Measurements from ENCODE around the gene PRKAG2. TPM values are rescaled to one million over a fixed set of nuclear protein-coding genes. Genes with fewer than 3 reads are reported as not detected.

PRKAG2 gene
- total and polyA plus RNA-seq, 2 of the 13 experiments (the other 11 are each of a cell fraction or from before 2014, with no cell fraction given), result 0.90 to 1.3 TPM

- H3K9me3 ChIP-seq (ENCODE audit: low read length), result no peaks in the 10 kb centered on the region
- H3K79me2 ChIP-seq (ENCODE audit: insufficient read depth, low read length), result no peaks in the 10 kb centered on the region
- WGBS (ENCODE audit: low lambda C conversion rate), result 87% methylated on average over 11 of the region's 19 CpGs
- in situ Hi-C loops (cut with HindIII; ENCODE audit: extremely low pct_ligation_motif_present, low pct_unique_long_range_greater_than_20kb), result no loop called here
- no peak overlapping the region for H2AFZ ChIP-seq (ENCODE audit: low read length)
- no peak for DNase-seq (ENCODE audit: low spot score)
- no peak for ATAC-seq
- CTCF ChIA-PET (ENCODE audit: low intra/inter-chr PET ratio, low total read pairs), result no interaction called here
- TF ChIP-seq ZBTB3 (CRISPR knock-in tag; IDR thresholded peaks at IDR 0.05; ENCODE audit: borderline replicate concordance, low read depth) (no peak), HNRNPH1 (optimal IDR thresholded peaks at IDR 0.05; ENCODE audit: low read depth, low read length) (no peak), ZNF121 (CRISPR knock-in tag; IDR thresholded peaks at IDR 0.05) (no peak), KLF12 (CRISPR knock-in tag; IDR thresholded peaks at IDR 0.05; ENCODE audit: borderline replicate concordance) (no peak), ATF7 (IDR thresholded peaks at IDR 0.05) (no peak), ATF7 (CRISPR knock-in tag; IDR thresholded peaks at IDR 0.05) (no peak), ZNF230 (CRISPR knock-in tag; IDR thresholded peaks at IDR 0.05) (no peak), ZNF354B (CRISPR knock-in tag; IDR thresholded peaks at IDR 0.05) (no peak), MZF1 (CRISPR knock-in tag; IDR thresholded peaks at IDR 0.05; ENCODE audit: borderline replicate concordance) (no peak), SMARCC2 (IDR thresholded peaks at IDR 0.05) (no peak), ZBTB25 (CRISPR knock-in tag; IDR thresholded peaks at IDR 0.05) (no peak), SPEN (CRISPR knock-in tag; IDR thresholded peaks at IDR 0.05; ENCODE audit: low read depth) (no peak), SRY (CRISPR knock-in tag; IDR thresholded peaks at IDR 0.05) (no peak), FOXK1 (CRISPR knock-in tag; IDR thresholded peaks at IDR 0.05; ENCODE audit: borderline replicate concordance, low read depth) (no peak), PHF21A (CRISPR knock-in tag; IDR thresholded peaks at IDR 0.05) (no peak), TERF1 (CRISPR knock-in tag; IDR thresholded peaks at IDR 0.05) (no peak), MLLT10 (CRISPR knock-in tag; IDR thresholded peaks at IDR 0.05) (no peak), REXO4 (CRISPR knock-in tag; IDR thresholded peaks at IDR 0.05; ENCODE audit: borderline replicate concordance) (no peak), ARNT2 (CRISPR knock-in tag; IDR thresholded peaks at IDR 0.05; ENCODE audit: low read depth) (no peak), JUNB (CRISPR knock-in tag; IDR thresholded peaks at IDR 0.05; ENCODE audit: borderline replicate concordance) (no peak), ZNF724P (CRISPR knock-in tag; IDR thresholded peaks at IDR 0.05; ENCODE audit: borderline replicate concordance) (no peak)
- no peaks in the 10 kb centered on the region for H4K20me1 ChIP-seq (ENCODE audit: insufficient read depth, low read length)
- no peak overlapping the region for H3K4me3 ChIP-seq (replicated peaks in 1 of 3; ENCODE audit: insufficient read depth in 1 of 3, low read depth in 2 of 3, low read length in 3 of 3)
- H3K4me1 ChIP-seq (ENCODE audit: insufficient read depth, low read length), result peaks cover 12% of the 10 kb centered on the region
- FAIRE-seq, result no peak
- H3K27me3 ChIP-seq (ENCODE audit: control insufficient read depth in 1 of 2, insufficient read depth in 2 of 2, low read length in 2 of 2), result peaks cover 0 to 11% of the 10 kb centered on the region in 2 experiments; a peak in 1 of 5 replicates
- no TSS peak for BruUV-seq (replicated peaks)
- POLR2A ChIA-PET, result no interaction called here
- H3K27ac ChIP-seq (ENCODE audit: extremely low read length, insufficient read depth, low read length), result no peak overlapping the region
- no peak overlapping the region for H3K9ac ChIP-seq (ENCODE audit: insufficient read depth, low read depth, low read length)
- no peaks in the 10 kb centered on the region for H3K36me3 ChIP-seq (replicated peaks in 1 of 2; ENCODE audit: control insufficient read depth in 1 of 2, insufficient read depth in 2 of 2, low read length in 2 of 2)
- H3K4me2 ChIP-seq (ENCODE audit: low read depth, low read length), result no peak overlapping the region
- intact Hi-C loops (cut with micrococcal nuclease; ENCODE audit: unreplicated experiment), result no loop called here
These were observed 188.6 kb downstream of the PRKAG2 start for GRCh38 chr7:151688236-151688780.
